Measurements from ENCODE around the gene RFFL. TPM values are rescaled to one million over a fixed set of nuclear protein-coding genes. Genes with fewer than 3 reads are reported as not detected.

Gene RFFL
- total and polyA plus RNA-seq, 2 donors (not counting 1 experiment from before 2014, with no cell fraction given), result 13.6 to 36.9 TPM

- Histone ChIP-seq H3K4me1 (ENCODE audit: control insufficient read depth in 2 of 2, insufficient read depth in 2 of 2, low read length in 2 of 2) (peaks cover 0 to 3% of the 10 kb centered on the region in 2 donors), H3K79me2 (ENCODE audit: control insufficient read depth, insufficient read depth, low read length) (peaks cover 66% of the 10 kb centered on the region), H3K4me2 (replicated peaks; ENCODE audit: low read depth, low read length, poor library complexity, severe bottlenecking) (no peak overlapping the region), H3K4me3 (ENCODE audit: control extremely low read depth in 1 of 5, extremely low read depth in 1 of 5, insufficient read depth in 1 of 5, low read depth in 2 of 5, low read length in 4 of 5) (no peak overlapping the region), H3K36me3 (replicated peaks in 1 of 2; ENCODE audit: control extremely low read depth in 1 of 2, control insufficient read depth in 1 of 2, extremely low read depth in 1 of 2, insufficient read depth in 2 of 2, low read length in 1 of 2) (no peaks in the 10 kb centered on the region), H3K9me3 (ENCODE audit: control extremely low read depth in 1 of 3, control insufficient read depth in 2 of 3, insufficient read depth in 1 of 3, low read length in 2 of 3) (no peaks in the 10 kb centered on the region), H3K27me3 (replicated peaks in 1 of 4; ENCODE audit: control extremely low read depth in 1 of 4, control insufficient read depth in 3 of 4, insufficient read depth in 4 of 4, low read length in 3 of 4) (no peaks in the 10 kb centered on the region), H2AFZ (ENCODE audit: insufficient read depth, low read depth, low read length, poor library complexity, severe bottlenecking) (no peak overlapping the region), H3K9ac (ENCODE audit: low read length) (no peak overlapping the region), H4K20me1 (ENCODE audit: control insufficient read depth, insufficient read depth, low read length, poor library complexity, severe bottlenecking) (peaks cover 8% of the 10 kb centered on the region), H3K27ac (ENCODE audit: low read length in 2 of 2) (no peak overlapping the region)
- intact Hi-C loops (cut with micrococcal nuclease), result no loop called here
- ChIA-PET CTCF (interaction anchor here (1.0 to 1.2 kb wide), 3 partner anchors 11 to 75 kb away, joined by 3 read pairs; partner anchors contain the start of gene RFFL), POLR2A (no interaction called here)
- H3K27me3 Mint-ChIP-seq, result no peaks in the 10 kb centered on the region
- TF ChIP-seq CTCF (IDR thresholded peaks at IDR 0.05) (no peak), EZH2 (IDR thresholded peaks at IDR 0.05; ENCODE audit: borderline replicate concordance, insufficient read depth, low read depth, low read length, poor library complexity, severe bottlenecking) (no peak)
- DNase-seq (no peak), ATAC-seq (ENCODE audit: low read depth) (no peak)
- no peak overlapping the region for H3K4me3 Mint-ChIP-seq
- H3K27ac Mint-ChIP-seq, result no peak overlapping the region
- no peaks in the 10 kb centered on the region for H3K9me3 Mint-ChIP-seq (ENCODE audit: insufficient read depth)
- WGBS (ENCODE audit: insufficient coverage), result no CpG with 5 or more reads among the region's 2 CpGs
- peaks cover 33% of the 10 kb centered on the region for H3K4me1 Mint-ChIP-seq
Measured at GRCh38 chr17:35074711-35075707, 11.5 kb upstream of the RFFL start.

Measured in B cell (primary cell).